SIG-M5 (cell line): ENCODE results near the gene USP27X.

Experiments
- DNase-seq: peaks from one replicate; lab custom pipeline; 2025; lab: John Stamatoyannopoulos, UW

The USP27X gene

DNA sequence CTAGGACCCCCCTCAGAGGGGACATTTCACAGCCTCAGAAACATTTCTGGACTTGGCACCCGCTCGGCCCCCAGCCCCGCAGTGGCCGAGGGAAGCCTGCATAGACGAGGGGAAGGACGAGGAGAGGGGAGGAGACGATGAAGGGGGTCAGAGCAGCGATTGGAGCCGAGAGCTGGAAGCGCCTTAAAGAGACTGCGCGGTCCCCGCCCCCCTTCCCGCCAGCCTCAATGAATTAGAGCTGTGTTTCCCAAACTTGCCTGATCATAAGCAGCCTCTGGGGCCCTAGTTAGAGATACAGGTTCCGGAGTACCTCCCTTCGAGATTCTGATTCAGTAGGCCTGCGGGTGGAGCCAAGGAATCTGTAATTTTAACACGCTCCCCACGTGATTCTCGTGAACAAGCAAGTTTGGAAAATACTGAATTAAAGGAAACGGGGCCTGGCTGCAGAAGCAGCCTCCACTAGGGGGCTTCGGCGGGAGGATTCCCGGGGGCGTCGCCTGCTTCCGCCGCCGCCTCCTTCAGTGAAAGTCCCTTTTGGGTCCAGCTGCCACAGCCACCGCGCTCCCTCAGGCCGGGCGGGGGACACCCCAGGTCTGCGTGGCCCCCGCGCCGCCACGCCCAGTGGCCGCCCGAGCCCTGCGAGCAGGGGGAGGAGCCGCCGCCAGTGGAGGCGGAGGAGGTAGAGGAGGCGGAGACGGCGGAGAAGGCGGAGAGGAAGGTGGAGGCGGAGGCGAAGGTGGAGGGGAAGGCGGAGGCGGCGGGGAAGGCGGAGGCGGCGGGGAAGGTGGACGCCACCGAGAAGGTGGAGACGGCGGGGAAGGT is at the start of gene USP27X:
TSS of gene USP27X (plus strand) at position 651 of the 822 bp plus-strand sequence. CDS start 824 bp downstream, outside the sequence.
- no peak for DNase-seq

- no peak for DNase-seq
These were observed 40.9 kb upstream of the USP27X start for GRCh38 chrX:49838374-49838773.

DNA sequence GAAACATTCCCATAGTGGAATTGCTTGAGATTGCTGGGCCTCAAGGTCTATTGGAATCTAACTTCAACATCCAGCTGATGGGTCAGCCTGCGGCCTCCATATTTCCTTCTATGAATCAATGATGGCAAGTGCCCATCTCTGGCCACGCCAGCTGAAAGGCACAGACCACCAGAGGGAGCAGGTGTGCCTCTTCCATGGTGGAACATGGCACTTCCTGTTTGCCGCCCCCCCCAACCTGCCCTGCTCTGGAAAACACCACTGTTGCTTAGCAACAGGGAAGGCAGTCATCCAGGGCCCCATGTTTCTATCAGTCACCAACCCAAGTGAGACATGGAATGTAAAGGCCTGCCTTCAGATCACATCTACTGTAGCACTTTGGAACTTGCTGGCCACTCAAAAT is 38.6 kb upstream of the USP27X start:
- DNase-seq = no peak

- DNase-seq = no peak
These were observed 36.7 kb upstream of the USP27X start for GRCh38 chrX:49842621-49843020.

GRCh38 chrX:49844611-49845010 is 34.7 kb upstream of the USP27X start:
- DNase-seq = no peak

DNA sequence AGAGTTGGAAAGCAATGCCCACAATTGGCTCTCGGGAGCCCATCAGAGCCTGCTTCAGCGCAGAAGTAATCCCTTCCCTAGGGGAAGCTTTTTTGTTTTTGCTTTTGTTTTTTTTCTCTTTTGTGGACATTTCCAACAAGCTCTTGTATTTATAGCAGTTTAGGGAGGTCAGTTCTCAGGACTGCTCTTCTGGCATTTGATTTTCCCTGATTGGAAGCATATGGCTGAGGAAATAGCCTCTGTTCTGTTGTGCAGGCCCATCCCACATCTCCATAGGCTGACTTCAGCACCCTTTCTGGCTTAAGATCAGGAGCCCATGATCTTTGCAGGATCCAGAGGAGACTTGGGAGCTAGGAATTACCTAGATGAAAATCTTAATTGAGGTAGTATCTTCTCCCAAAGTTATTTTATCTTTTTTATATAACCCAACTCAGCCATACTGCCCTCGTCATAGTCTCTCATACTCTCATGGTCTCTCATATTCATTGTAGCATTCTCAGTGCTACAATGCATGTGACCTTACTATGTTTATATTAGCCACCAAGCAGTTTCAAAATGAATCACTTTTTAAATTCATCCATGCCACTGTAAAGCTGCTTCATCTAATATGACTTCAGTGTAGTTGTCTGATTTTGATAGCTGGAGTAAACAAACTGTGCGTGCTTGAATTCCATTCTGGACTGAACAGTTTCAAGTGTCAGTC is 33.4 kb upstream of the USP27X start:
- no peak for DNase-seq

GRCh38 chrX:49846522-49846921 is 32.8 kb upstream of the USP27X start:
- no peak for DNase-seq

- DNase-seq = no peak
These were observed 31.0 kb upstream of the USP27X start for GRCh38 chrX:49848275-49848674.

GRCh38 chrX:49850028-49850427 is 29.3 kb upstream of the USP27X start:
- no peak for DNase-seq

DNA sequence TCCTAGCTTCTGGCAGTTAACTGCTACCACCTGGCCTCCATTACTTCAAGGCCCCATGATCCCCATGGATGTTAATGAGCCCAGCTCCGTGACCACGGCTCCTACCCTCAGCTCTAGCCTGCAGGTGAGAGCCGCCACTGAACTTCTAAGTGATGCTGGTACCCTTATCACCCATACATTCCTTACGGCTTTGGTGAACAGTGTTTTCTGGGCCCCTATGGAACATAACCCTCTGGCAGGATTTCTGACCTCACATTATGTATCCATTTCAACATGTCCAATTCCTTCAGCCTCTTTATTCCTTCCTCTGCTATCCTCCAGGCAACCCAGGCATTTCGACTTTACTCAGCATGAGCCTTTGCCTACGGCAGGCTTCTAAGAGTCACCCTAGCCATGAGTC is 25.6 kb upstream of the USP27X start:
- DNase-seq = no peak

DNA sequence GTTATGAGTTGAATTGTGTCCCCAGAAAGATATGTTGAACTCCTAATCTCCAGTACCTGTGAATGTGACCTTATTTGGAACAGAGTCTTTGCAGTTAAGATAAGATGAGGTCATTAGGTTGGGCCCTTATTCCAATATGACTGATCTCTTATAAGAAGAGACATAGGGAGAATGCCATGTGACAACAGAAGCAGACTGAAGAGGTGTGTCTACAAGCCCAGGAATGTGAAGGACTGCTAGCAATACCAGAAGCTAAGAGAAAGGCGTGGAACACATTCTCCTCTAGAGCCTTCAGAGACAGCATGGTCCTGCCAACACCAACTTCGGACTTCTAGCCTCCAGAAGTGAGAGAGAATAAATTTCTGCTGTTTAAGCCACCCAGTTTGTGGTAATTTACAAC is 22.5 kb upstream of the USP27X start:
- DNase-seq = no peak

- no peak for DNase-seq
These were observed 20.9 kb upstream of the USP27X start for GRCh38 chrX:49858341-49858740.

GRCh38 chrX:49859491-49859890 is 19.8 kb upstream of the USP27X start:
- DNase-seq = no peak

DNA sequence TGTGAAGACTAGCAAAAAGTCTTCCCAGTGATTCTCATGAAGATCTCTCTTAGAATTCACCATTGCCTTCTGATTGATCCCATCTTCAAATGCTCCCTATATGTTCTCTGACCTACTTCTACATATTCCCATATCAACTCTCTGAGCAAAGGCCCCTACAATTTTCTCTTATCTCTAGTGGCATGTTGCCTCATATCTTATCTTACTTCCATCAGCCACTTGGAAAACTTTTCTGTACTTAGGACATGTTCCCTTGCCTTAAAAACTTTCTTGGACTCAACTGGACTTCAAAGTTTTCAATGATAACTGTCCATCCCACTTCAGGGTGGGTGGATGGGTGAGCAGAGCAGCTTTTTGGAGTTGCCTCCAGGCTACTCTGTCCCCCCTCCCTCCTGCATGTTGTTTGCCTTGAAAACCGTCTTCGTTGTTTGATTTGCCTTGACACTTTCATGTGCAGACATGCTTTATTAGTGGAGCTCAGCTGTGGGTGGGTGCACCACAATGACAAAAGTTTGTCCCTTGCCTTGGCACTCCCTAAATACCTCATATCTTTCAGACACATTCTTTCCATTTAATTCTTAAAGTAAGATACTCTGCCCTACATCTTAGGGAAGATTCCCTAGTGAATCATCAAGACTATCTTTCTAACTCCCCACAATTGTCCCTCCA is 18.3 kb upstream of the USP27X start:
- no peak for DNase-seq

DNA sequence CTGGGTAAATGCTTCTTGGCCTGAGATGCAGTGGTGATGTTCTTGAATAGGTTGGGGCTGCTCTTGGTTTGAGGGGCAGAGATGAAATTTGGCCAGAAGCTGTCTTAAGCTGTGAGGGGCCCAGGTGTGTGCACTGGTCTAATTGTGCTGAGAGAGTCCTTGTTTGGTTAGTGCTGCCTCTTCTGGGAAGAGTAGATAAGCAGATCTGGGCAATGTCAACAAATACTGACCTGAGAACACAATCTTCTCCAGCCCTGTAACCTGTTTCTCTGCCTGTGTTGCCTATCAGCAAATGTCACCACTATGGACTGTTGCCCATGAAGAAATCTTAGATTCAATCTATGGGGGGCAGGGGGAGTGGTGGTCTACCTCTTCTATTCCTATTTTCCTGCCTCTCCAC is 17.2 kb upstream of the USP27X start:
- no peak for DNase-seq

DNA sequence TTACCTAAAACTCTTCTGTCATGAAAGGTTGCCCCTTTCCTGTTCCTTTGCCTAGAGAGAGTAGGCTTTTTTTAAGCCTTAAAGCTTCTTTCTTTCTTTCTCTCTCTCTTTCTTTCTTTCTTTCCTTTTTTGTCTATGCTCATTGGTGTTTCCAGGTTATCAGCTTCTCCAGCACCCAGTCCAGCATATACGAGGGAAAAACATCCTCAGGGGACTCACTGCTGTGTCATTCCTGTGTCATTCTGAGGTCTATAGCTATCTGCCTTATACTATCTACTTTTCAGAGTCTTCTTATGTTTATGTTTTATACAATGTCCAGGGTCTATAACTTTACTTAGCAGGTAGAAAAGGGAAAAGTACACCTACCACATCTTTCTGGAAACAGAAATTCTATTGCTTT is 10.5 kb upstream of the USP27X start:
- DNase-seq = no peak

DNA sequence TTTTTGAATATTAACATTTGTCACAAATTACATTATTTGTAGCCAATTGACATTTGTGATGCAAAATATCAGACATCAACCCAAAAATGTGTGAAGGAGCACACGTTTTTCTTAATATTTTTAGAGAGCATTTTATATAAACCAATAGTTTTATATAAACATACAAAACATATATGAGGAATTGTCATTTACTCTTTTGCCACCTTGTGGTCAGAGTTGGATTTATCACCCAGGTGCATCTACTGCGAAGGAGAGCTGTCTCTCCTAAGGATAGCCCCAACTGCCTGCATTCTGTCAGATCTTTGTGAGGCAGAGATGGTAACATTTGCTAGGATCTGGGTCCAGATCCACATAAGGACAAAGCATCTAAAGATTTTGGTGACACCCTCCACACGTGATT is 2.5 kb upstream of the USP27X start:
- DNase-seq = no peak

DNA sequence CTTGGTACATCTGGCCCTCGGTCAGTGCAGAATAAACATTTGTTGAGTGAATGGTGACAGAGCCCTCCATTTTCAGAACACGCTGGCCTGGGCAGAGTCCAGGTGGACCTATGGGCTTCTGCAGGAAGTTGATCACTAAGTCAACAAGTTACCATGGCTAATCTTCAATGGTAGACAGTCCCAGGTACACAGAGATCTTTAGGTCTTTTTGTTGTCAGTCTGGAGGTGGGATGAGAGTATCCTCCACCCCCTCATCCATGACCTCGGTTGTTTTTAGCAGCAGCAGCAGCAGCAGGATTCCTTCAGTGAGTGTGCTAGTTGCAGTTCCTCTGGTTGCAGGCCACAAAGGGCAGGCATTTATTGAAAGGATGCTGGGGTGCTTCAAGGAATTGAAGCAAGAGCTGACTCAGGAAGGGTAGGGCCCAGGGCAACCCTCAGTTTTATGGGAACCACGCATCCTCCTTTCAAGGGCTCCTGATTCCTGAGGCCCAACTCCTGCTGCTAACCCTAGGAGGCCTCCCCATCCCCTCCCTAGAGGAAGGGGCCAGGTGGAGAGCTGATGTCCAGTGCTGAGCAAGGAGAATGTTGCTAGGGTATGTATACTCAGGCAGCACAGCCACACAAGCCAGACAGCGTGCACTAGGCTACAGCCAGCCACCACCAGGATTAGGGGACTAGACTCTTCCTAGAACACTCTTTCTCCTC is 1.7 kb upstream of the USP27X start:
- DNase-seq = no peak

DNA sequence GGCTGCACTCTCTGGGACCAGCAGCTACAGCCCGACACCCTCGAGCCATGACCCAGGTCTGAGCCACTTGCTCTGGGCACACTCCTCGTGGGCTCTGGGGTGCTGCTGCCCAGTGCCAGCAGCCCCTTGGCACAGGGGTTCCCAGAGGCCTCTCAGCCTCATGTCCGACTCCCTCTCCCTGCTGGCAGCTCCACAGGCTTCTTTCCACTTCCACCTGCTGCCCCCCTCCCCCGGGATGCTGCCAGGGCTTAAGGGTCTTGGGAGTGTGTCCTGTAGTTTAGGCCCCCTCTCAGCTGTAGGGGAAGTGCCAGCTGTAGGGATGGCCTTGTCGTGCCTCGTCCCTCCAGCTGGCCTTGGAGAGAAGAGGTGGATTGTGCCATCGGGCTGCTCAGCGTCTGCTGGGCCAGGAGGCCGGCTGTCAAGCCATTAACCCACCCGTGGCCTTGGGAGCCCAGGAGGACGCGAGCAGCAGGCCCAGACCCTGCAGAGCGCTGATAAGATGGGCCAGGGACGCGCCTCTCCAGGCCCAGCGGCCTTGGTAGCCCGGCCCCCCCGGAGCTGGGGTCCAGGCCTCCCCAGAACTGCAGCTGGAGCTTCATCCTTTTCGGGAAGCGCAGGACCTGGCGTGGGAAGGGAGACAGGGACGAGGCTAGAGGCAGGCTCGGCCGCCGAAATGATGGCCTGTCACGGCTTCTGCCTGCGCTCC is 1.0 kb upstream of the USP27X start:
- DNase-seq = no peak

DNA sequence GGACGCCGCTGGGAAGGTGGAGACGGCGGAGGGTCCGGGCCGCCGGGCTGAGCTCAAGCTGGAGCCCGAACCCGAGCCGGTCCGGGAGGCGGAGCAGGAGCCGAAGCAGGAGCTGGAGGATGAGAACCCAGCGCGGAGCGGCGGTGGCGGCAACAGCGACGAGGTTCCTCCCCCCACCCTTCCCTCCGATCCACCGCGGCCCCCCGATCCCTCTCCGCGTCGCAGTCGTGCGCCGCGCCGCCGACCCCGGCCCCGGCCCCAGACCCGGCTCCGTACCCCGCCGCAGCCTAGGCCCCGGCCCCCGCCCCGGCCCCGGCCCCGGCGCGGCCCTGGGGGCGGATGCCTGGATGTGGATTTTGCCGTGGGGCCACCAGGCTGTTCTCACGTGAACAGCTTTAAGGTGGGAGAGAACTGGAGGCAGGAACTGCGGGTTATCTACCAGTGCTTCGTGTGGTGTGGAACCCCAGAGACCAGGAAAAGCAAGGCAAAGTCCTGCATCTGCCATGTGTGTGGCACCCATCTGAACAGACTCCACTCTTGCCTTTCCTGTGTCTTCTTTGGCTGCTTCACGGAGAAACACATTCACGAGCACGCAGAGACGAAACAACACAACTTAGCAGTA is 483 bp downstream of the USP27X start:
- no peak for DNase-seq

DNA sequence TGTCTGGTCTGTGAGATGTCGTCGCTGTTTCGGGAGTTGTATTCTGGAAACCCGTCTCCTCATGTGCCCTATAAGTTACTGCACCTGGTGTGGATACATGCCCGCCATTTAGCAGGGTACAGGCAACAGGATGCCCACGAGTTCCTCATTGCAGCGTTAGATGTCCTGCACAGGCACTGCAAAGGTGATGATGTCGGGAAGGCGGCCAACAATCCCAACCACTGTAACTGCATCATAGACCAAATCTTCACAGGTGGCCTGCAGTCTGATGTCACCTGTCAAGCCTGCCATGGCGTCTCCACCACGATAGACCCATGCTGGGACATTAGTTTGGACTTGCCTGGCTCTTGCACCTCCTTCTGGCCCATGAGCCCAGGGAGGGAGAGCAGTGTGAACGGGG is 1.4 kb downstream of the USP27X start:
- no peak for DNase-seq
